ENCODE measurements around the gene RHBDD2.
"Not testable (repeated sequence)": the region's sequence is repeated elsewhere in the genome, so short reads cannot be mapped to it uniquely, and the experiment has no call there.

RHBDD2 gene

DNA sequence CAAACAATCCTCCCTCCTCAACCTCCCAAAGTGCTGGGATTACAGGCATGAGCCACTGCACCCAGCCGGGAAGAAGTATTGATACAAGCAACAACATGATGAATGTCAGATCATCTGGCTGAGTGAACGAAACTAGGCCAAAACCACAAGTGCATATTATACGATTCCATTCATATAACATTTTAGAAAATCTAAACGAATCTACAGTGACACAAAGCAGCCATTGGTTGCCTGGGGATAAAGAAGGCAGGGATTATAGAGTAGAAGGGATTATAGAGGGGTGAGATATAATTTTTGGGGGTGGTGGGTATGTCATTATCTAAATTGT, 11.5 kb upstream of the RHBDD2 start:
- no peaks in the 10 kb centered on the region for H3K27me3 ChIP-seq (ENCODE audit: low read depth, low read length)
- no peak overlapping the region for H3K27ac ChIP-seq (ENCODE audit: low read length)
- no peaks in the 10 kb centered on the region for H3K9me3 ChIP-seq (ENCODE audit: control insufficient read depth in 1 of 2, low read length in 2 of 2)
- H3K36me3 ChIP-seq (ENCODE audit: control insufficient read depth in 1 of 2, insufficient read depth in 2 of 2, low read length in 2 of 2): no peaks in the 10 kb centered on the region
- no peak overlapping the region for H3K4me3 ChIP-seq (ENCODE audit: low read depth in 1 of 2, low read length in 2 of 2)
- peaks cover 9 to 11% of the 10 kb centered on the region in 2 donors for H3K4me1 ChIP-seq (ENCODE audit: control insufficient read depth in 1 of 2, insufficient read depth in 2 of 2, low read length in 2 of 2)

GRCh38 chr7:75868153-75868552, 10.7 kb upstream of the RHBDD2 start:
- Histone ChIP-seq H3K36me3 (ENCODE audit: control insufficient read depth in 1 of 2, insufficient read depth in 2 of 2, low read length in 2 of 2) (no peaks in the 10 kb centered on the region), H3K27me3 (ENCODE audit: low read depth, low read length) (no peaks in the 10 kb centered on the region), H3K4me1 (ENCODE audit: control insufficient read depth in 1 of 2, insufficient read depth in 2 of 2, low read length in 2 of 2) (peaks cover 9 to 14% of the 10 kb centered on the region in 2 donors), H3K4me3 (ENCODE audit: low read depth in 1 of 2, low read length in 2 of 2) (no peak overlapping the region), H3K9me3 (ENCODE audit: control insufficient read depth in 1 of 2, low read length in 2 of 2) (no peaks in the 10 kb centered on the region), H3K27ac (ENCODE audit: low read length) (no peak overlapping the region)

GRCh38 chr7:75869776-75870379, 9.0 kb upstream of the RHBDD2 start:
- peaks cover 9 to 14% of the 10 kb centered on the region in 2 donors for H3K4me1 ChIP-seq (ENCODE audit: control insufficient read depth in 1 of 2, insufficient read depth in 2 of 2, low read length in 2 of 2)
- no peaks in the 10 kb centered on the region for H3K27me3 ChIP-seq (ENCODE audit: low read depth, low read length)
- H3K9me3 ChIP-seq (ENCODE audit: control insufficient read depth in 1 of 2, low read length in 2 of 2): no peaks in the 10 kb centered on the region
- no peak overlapping the region for H3K4me3 ChIP-seq (ENCODE audit: low read depth in 1 of 2, low read length in 2 of 2)
- H3K36me3 ChIP-seq (ENCODE audit: control insufficient read depth in 1 of 2, insufficient read depth in 2 of 2, low read length in 2 of 2): no peaks in the 10 kb centered on the region
- no peak overlapping the region for H3K27ac ChIP-seq (ENCODE audit: low read length)

- Histone ChIP-seq H3K4me1 (ENCODE audit: control insufficient read depth in 1 of 2, insufficient read depth in 2 of 2, low read length in 2 of 2) (peaks cover 9 to 14% of the 10 kb centered on the region in 2 donors), H3K27ac (ENCODE audit: low read length) (no peak overlapping the region), H3K4me3 (ENCODE audit: low read depth in 1 of 2, low read length in 2 of 2) (no peak overlapping the region), H3K36me3 (ENCODE audit: control insufficient read depth in 1 of 2, insufficient read depth in 2 of 2, low read length in 2 of 2) (no peaks in the 10 kb centered on the region), H3K27me3 (ENCODE audit: low read depth, low read length) (no peaks in the 10 kb centered on the region), H3K9me3 (ENCODE audit: control insufficient read depth in 1 of 2, low read length in 2 of 2) (no peaks in the 10 kb centered on the region)
Observed at GRCh38 chr7:75870557-75871161, 8.2 kb upstream of the RHBDD2 start.

DNA sequence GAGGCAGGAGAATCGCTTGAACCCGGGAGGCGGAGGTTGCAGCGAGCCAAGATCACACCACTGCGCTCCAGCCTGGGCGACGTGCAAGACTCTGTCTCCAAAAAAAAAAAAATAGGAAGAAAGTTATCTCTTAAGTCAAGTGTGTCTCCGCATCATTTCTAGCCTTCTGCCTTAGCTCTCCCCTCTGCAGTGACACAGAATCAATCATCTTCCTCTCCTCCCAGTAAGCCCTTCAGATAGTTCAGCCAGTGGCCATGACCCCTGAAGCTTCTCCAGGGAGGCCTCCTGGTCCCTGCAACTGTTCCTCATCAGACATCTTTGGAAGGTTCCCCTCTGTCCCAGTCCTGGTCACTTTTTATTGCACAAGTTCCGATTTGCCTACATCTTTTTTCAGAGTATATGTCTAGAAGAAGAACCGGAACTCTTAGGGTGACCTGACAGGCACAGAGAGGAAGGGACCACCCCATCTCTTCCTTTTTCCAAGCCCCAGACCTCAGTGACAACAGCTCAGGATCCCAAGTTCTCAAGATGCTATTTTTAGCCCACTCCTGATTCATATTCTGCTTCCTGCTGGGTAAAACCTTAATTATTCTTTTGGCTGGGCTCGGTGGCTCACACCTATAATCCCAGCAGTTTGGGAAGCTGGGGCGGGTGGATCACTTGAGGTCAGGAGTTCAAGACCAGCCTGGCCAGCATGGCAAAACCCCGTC, 6.6 kb upstream of the RHBDD2 start:
- no peak overlapping the region for H3K4me3 ChIP-seq (ENCODE audit: low read depth in 1 of 2, low read length in 2 of 2)
- H3K36me3 ChIP-seq (ENCODE audit: control insufficient read depth in 1 of 2, insufficient read depth in 2 of 2, low read length in 2 of 2): no peaks in the 10 kb centered on the region
- H3K27me3 ChIP-seq (ENCODE audit: low read depth, low read length): no peaks in the 10 kb centered on the region
- peak overlapping the region; percentile 45 for H3K27ac ChIP-seq (ENCODE audit: low read length)
- no peaks in the 10 kb centered on the region for H3K9me3 ChIP-seq (ENCODE audit: control insufficient read depth in 1 of 2, low read length in 2 of 2)
- peaks cover 0 to 7% of the 10 kb centered on the region in 2 donors for H3K4me1 ChIP-seq (ENCODE audit: control insufficient read depth in 1 of 2, insufficient read depth in 2 of 2, low read length in 2 of 2)

GRCh38 chr7:75874180-75874579, 4.7 kb upstream of the RHBDD2 start:
- not testable (repeated sequence) for H3K27ac ChIP-seq (ENCODE audit: low read length); H3K9me3 ChIP-seq (ENCODE audit: control insufficient read depth in 1 of 2, low read length in 2 of 2); H3K27me3 ChIP-seq (ENCODE audit: low read depth, low read length); H3K36me3 ChIP-seq (ENCODE audit: control insufficient read depth in 1 of 2, insufficient read depth in 2 of 2, low read length in 2 of 2); H3K4me3 ChIP-seq (ENCODE audit: low read depth in 1 of 2, low read length in 2 of 2)
- peaks cover 4 to 12% of the 10 kb centered on the region in 2 donors for H3K4me1 ChIP-seq (ENCODE audit: control insufficient read depth in 1 of 2, insufficient read depth in 2 of 2, low read length in 2 of 2)

DNA sequence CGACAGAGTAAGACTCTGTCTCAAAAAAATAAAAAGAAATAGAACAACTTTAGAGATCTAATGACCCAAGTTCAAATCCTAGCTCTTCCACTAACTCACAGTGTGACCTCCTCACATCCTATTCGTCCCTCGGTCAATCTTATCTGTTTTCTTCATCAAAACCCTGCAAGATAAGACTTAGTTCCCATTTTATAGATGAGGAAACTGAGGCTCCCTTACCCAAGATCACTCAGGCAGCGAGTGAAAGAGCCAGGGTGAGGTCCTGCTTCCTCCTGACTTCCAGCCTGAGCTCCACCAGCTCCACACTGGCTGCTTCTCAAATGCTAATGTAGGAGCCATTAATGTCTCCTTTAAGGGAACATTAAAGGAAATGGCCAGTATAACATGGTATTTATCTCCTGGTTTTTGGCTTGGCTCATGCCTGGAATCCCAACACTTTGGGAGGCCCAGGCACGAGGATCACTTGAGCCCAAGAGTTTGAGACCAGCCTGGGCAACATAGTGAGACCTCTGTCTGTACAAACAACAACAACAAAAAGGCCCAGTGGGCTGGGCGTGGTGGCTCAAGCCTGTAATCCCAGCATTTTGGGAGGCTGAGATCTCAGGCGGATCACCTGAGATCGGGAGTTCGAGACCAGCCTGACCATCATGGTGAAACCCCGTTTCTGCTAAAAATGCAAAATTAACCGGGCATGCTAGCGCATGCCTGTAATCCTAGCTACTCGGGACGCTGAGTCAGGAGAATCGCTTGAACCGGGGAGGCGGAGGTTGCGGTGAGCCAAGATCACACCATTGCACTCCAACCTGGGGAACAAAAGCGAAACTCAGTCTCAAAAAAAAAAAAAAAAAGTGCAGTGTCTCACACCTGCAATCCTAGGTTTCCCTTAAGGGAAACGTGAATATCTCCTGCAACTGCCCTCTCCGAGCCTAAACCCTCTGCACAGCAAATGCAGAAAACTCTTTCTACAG, 3.4 kb upstream of the RHBDD2 start:
- Histone ChIP-seq H3K9me3 (ENCODE audit: control insufficient read depth in 1 of 2, low read length in 2 of 2) (no peaks in the 10 kb centered on the region), H3K27ac (ENCODE audit: low read length) (no peak overlapping the region), H3K27me3 (ENCODE audit: low read depth, low read length) (no peaks in the 10 kb centered on the region), H3K36me3 (ENCODE audit: control insufficient read depth in 1 of 2, insufficient read depth in 2 of 2, low read length in 2 of 2) (no peaks in the 10 kb centered on the region), H3K4me3 (ENCODE audit: low read depth in 1 of 2, low read length in 2 of 2) (no peak overlapping the region), H3K4me1 (ENCODE audit: control insufficient read depth in 1 of 2, insufficient read depth in 2 of 2, low read length in 2 of 2) (peaks cover 9 to 20% of the 10 kb centered on the region in 2 donors)

DNA sequence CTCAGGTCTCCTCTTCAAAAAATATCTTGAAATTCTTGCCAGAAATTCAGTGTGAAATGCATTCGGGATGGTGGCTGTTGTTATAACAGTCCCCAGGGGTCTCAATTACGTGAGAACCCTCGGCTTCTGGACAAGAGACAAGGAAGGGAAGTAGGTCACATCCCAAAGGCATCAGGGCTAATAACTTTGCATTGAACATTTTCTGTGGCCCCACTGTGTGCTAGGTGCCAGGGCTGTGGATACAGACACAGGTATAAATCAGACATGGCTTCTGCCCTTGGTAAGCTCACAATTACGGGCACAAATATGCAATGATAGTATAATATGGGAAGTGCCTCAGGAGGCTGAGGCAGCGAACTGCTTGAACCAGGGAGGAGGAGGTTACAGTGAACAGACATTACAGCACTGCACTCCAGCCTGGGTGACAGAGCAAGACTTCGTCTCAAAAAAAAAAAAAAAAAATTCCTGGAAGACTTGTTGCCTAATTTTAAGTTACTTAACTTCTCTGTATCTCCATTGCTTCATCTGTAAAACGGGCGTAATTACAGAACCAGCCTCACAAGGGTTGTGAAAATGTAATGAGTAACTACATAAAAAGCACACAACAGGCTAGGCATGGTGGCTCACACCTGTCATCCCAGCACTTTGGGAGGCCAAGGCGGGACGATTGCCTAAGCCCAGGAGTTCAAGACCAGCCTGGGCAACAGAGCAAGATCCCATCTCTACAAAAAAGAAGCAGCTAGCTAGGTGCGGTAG, 2.5 kb upstream of the RHBDD2 start:
- Histone ChIP-seq H3K4me3 (ENCODE audit: low read depth in 1 of 2, low read length in 2 of 2) (no peak overlapping the region), H3K36me3 (ENCODE audit: control insufficient read depth in 1 of 2, insufficient read depth in 2 of 2, low read length in 2 of 2) (peaks cover 0 to 2% of the 10 kb centered on the region in 2 donors), H3K27me3 (ENCODE audit: low read depth, low read length) (no peaks in the 10 kb centered on the region), H3K27ac (ENCODE audit: low read length) (no peak overlapping the region), H3K9me3 (ENCODE audit: control insufficient read depth in 1 of 2, low read length in 2 of 2) (no peaks in the 10 kb centered on the region), H3K4me1 (ENCODE audit: control insufficient read depth in 1 of 2, insufficient read depth in 2 of 2, low read length in 2 of 2) (peaks cover 11 to 21% of the 10 kb centered on the region in 2 donors)

DNA sequence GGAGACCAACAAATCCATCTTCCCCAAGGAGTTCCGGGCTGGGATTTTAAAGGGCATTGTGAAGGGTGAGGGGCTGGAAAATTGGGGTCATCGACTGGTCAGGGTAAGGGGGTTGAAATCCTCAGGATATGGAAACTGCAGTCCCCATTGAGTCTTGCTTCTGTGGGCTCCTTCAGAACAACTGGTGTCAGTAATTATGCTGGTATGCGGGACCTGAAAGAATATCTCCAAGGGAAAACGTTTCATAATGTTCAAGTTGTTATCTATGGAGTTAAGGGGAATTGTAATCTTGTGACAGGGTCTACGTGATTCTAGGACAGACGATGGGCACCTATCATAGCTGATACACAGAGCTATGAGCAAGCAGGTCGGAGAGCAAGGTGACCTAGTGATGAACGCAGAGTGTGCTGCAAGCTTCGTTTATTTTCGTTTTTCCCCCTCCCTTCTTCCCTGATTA, 494 bp upstream of the RHBDD2 start:
- peaks cover 14 to 17% of the 10 kb centered on the region in 2 donors for H3K36me3 ChIP-seq (ENCODE audit: control insufficient read depth in 1 of 2, insufficient read depth in 2 of 2, low read length in 2 of 2)
- peak overlapping the region; percentile 80 to 90 for H3K4me3 ChIP-seq (ENCODE audit: low read depth in 1 of 2, low read length in 2 of 2)
- H3K9me3 ChIP-seq (ENCODE audit: control insufficient read depth in 1 of 2, low read length in 2 of 2): no peaks in the 10 kb centered on the region
- H3K4me1 ChIP-seq (ENCODE audit: control insufficient read depth in 1 of 2, insufficient read depth in 2 of 2, low read length in 2 of 2): peaks cover 11 to 15% of the 10 kb centered on the region in 2 donors
- peak overlapping the region; percentile 78 for H3K27ac ChIP-seq (ENCODE audit: low read length)
- no peaks in the 10 kb centered on the region for H3K27me3 ChIP-seq (ENCODE audit: low read depth, low read length)

DNA sequence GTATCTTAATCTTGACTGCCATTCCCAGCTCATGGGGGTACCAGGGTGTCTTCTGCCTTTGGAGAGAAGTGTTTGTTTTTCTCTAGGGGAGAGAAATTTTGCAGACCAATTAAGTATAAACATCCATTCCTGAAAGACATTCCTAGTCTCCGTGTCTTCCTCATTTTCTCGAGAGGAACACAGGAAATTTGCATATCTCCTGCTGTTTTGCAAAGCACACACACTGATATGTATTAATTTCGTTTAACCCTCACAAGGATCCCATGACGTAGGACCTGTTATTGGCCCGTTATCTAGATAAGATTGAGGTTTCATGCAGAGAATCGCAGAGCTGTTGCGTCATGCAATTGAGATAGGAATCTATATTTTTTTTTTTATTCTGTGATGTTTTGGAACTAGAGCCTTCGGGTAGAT, 944 bp downstream of the RHBDD2 start:
- Histone ChIP-seq H3K4me3 (ENCODE audit: low read depth in 1 of 2, low read length in 2 of 2) (peak overlapping the region; percentile 90 to 97), H3K36me3 (ENCODE audit: control insufficient read depth in 1 of 2, insufficient read depth in 2 of 2, low read length in 2 of 2) (peaks cover 22 to 30% of the 10 kb centered on the region in 2 donors), H3K27ac (ENCODE audit: low read length) (peak overlapping the region; percentile 90), H3K4me1 (ENCODE audit: control insufficient read depth in 1 of 2, insufficient read depth in 2 of 2, low read length in 2 of 2) (peaks cover 11 to 15% of the 10 kb centered on the region in 2 donors), H3K27me3 (ENCODE audit: low read depth, low read length) (no peaks in the 10 kb centered on the region), H3K9me3 (ENCODE audit: control insufficient read depth in 1 of 2, low read length in 2 of 2) (no peaks in the 10 kb centered on the region)
